ENCODE measurements around the gene DNAJC6. TPM values are rescaled to one million over a fixed set of nuclear protein-coding genes. Genes with fewer than 3 reads are reported as not detected.

The DNAJC6 gene
- total and polyA plus RNA-seq, 2 experiments from 2014 or later: 6.0 to 11.2 TPM

- no peaks in the 10 kb centered on the region for H3K4me1 ChIP-seq (ENCODE audit: insufficient read depth)
- H4K20me1 ChIP-seq (ENCODE audit: insufficient read depth, poor library complexity, severe bottlenecking): no peaks in the 10 kb centered on the region
- H3K27me3 ChIP-seq: no peaks in the 10 kb centered on the region
- WGBS (ENCODE audit: low lambda C conversion rate, missing lambda C conversion rate): 90% methylated on average over 1 of the region's 1 CpG
- H3K4me2 ChIP-seq: no peak overlapping the region
- DNase-seq (ENCODE audit: low spot score): no peak
- no peak overlapping the region for H2AFZ ChIP-seq
- H3K9me2 ChIP-seq (replicated peaks; ENCODE audit: insufficient read depth): no peaks in the 10 kb centered on the region
- no peaks in the 10 kb centered on the region for H3K9me3 ChIP-seq (ENCODE audit: low read depth)
- H3K4me3 ChIP-seq: no peak overlapping the region
- TF ChIP-seq CTCF (IDR thresholded peaks at IDR 0.05; ENCODE audit: poor library complexity): no peak
- TF ChIP-seq EZH2phosphoT487 (IDR thresholded peaks at IDR 0.05; ENCODE audit: low read depth, severe bottlenecking, unreplicated experiment): no peak
- TF ChIP-seq EZH2 (IDR thresholded peaks at IDR 0.05; ENCODE audit: borderline replicate concordance): no peak
- H3K36me3 ChIP-seq (replicated peaks; ENCODE audit: insufficient read depth, low read depth): no peaks in the 10 kb centered on the region
- H3K79me2 ChIP-seq: no peaks in the 10 kb centered on the region
- H3K27ac ChIP-seq: no peak overlapping the region
Measured at GRCh38 chr1:65319754-65320153, 10.4 kb downstream of the DNAJC6 start.

GRCh38 chr1:65321879-65322278, 12.5 kb downstream of the DNAJC6 start:
- H3K27ac ChIP-seq: no peak overlapping the region
- no peaks in the 10 kb centered on the region for H3K27me3 ChIP-seq
- no peak overlapping the region for H2AFZ ChIP-seq
- H3K9me3 ChIP-seq (ENCODE audit: low read depth): no peaks in the 10 kb centered on the region
- TF ChIP-seq CTCF (IDR thresholded peaks at IDR 0.05; ENCODE audit: poor library complexity): no peak
- TF ChIP-seq EZH2phosphoT487 (IDR thresholded peaks at IDR 0.05; ENCODE audit: low read depth, severe bottlenecking, unreplicated experiment): no peak
- TF ChIP-seq EZH2 (IDR thresholded peaks at IDR 0.05; ENCODE audit: borderline replicate concordance): no peak
- 30% methylated on average over 2 of the region's 2 CpGs for WGBS (ENCODE audit: low lambda C conversion rate, missing lambda C conversion rate)
- no peak overlapping the region for H3K4me2 ChIP-seq
- H3K79me2 ChIP-seq: no peaks in the 10 kb centered on the region
- H3K36me3 ChIP-seq (replicated peaks; ENCODE audit: insufficient read depth, low read depth): no peaks in the 10 kb centered on the region
- H3K4me1 ChIP-seq (ENCODE audit: insufficient read depth): no peaks in the 10 kb centered on the region
- H4K20me1 ChIP-seq (ENCODE audit: insufficient read depth, poor library complexity, severe bottlenecking): no peaks in the 10 kb centered on the region
- no peak overlapping the region for H3K4me3 ChIP-seq
- H3K9me2 ChIP-seq (replicated peaks; ENCODE audit: insufficient read depth): no peaks in the 10 kb centered on the region
- no peak for DNase-seq (ENCODE audit: low spot score)

- WGBS (ENCODE audit: low lambda C conversion rate, missing lambda C conversion rate): 80% methylated on average over 5 of the region's 5 CpGs
- H3K4me1 ChIP-seq (ENCODE audit: insufficient read depth): no peaks in the 10 kb centered on the region
- H4K20me1 ChIP-seq (ENCODE audit: insufficient read depth, poor library complexity, severe bottlenecking): no peaks in the 10 kb centered on the region
- no peak overlapping the region for H3K4me2 ChIP-seq
- H3K79me2 ChIP-seq: no peaks in the 10 kb centered on the region
- H3K9me2 ChIP-seq (replicated peaks; ENCODE audit: insufficient read depth): no peaks in the 10 kb centered on the region
- TF ChIP-seq EZH2phosphoT487 (IDR thresholded peaks at IDR 0.05; ENCODE audit: low read depth, severe bottlenecking, unreplicated experiment) (no peak), EZH2 (IDR thresholded peaks at IDR 0.05; ENCODE audit: borderline replicate concordance) (no peak), CTCF (IDR thresholded peaks at IDR 0.05; ENCODE audit: poor library complexity) (no peak)
- no peak overlapping the region for H3K4me3 ChIP-seq
- no peaks in the 10 kb centered on the region for H3K9me3 ChIP-seq (ENCODE audit: low read depth)
- H3K27me3 ChIP-seq: no peaks in the 10 kb centered on the region
- H3K27ac ChIP-seq: no peak overlapping the region
- H3K36me3 ChIP-seq (replicated peaks; ENCODE audit: insufficient read depth, low read depth): no peaks in the 10 kb centered on the region
- no peak overlapping the region for H2AFZ ChIP-seq
- DNase-seq (ENCODE audit: low spot score): no peak
Measured at GRCh38 chr1:65323246-65323645, 13.9 kb downstream of the DNAJC6 start.

- WGBS (ENCODE audit: low lambda C conversion rate, missing lambda C conversion rate): 95% methylated on average over 1 of the region's 1 CpG
- no peaks in the 10 kb centered on the region for H3K27me3 ChIP-seq
- TF ChIP-seq EZH2 (IDR thresholded peaks at IDR 0.05; ENCODE audit: borderline replicate concordance) (no peak), CTCF (IDR thresholded peaks at IDR 0.05; ENCODE audit: poor library complexity) (no peak), EZH2phosphoT487 (IDR thresholded peaks at IDR 0.05; ENCODE audit: low read depth, severe bottlenecking, unreplicated experiment) (no peak)
Measured at GRCh38 chr1:65330021-65330420, 20.7 kb downstream of the DNAJC6 start.

More at GRCh38 chr1:65330021-65330420, 20.7 kb downstream of the DNAJC6 start:
- H3K4me1 ChIP-seq (ENCODE audit: insufficient read depth): no peaks in the 10 kb centered on the region
- no peaks in the 10 kb centered on the region for H4K20me1 ChIP-seq (ENCODE audit: insufficient read depth, poor library complexity, severe bottlenecking)
- DNase-seq (ENCODE audit: low spot score): no peak
- H3K9me2 ChIP-seq (replicated peaks; ENCODE audit: insufficient read depth): no peaks in the 10 kb centered on the region
- H3K36me3 ChIP-seq (replicated peaks; ENCODE audit: insufficient read depth, low read depth): no peaks in the 10 kb centered on the region
- no peak overlapping the region for H3K27ac ChIP-seq
- H3K9me3 ChIP-seq (ENCODE audit: low read depth): no peaks in the 10 kb centered on the region
- no peak overlapping the region for H3K4me2 ChIP-seq
- no peak overlapping the region for H2AFZ ChIP-seq
- no peak overlapping the region for H3K4me3 ChIP-seq
- no peaks in the 10 kb centered on the region for H3K79me2 ChIP-seq

Measured in hepatocyte (in vitro differentiated cells).